GM12873 (cell line): ENCODE measurements around the gene IRF3.

Experiments used
- TF ChIP-seq, protein P1 (sequence below): IDR thresholded peaks from 2 replicates; pipeline ENCODE4 v1.5.1; 2012; ENCODE audit warnings: low read depth, mild to moderate bottlenecking, moderate library complexity, low read length, control low read depth; ENCODE audit not compliant: insufficient read depth; ENCODE audit errors: missing control alignments

IRF3 gene

DNA sequence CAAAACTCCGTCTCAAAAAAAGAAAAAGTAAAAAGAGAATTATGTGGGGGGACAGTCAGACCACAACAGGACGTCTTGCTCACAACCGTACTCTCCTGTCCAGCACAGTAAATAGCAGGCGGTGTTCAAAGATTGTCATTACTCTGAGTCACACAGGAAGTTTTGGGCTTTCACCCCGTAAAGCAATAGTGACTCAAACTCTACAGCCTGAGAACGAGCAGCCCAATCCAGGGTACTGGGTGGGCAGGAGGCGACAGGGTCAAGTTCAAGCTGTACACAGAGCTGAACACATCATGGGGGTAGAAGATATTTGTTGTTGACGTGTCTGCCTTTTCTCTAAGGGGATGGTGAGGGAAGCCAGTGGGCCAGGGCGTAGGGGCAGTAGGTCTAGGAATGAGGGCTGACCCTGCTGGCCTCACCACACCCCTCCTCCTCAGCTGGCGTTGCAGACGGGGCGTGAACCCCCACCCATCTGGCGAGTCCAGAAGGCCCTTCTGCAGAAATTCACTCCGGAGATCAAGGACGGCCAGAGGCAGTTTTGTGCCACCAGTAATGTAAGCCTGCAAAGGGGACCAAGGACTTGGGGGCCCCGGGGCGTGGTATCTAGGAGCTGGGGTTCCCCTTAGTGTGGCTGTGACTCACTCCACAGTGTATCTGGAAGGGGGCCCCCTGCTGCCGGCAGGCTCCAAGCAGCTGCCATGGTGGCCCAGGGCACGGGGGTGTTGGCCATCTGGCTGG, 51.4 kb downstream of the IRF3 start:
- TF ChIP-seq, protein P1, sequence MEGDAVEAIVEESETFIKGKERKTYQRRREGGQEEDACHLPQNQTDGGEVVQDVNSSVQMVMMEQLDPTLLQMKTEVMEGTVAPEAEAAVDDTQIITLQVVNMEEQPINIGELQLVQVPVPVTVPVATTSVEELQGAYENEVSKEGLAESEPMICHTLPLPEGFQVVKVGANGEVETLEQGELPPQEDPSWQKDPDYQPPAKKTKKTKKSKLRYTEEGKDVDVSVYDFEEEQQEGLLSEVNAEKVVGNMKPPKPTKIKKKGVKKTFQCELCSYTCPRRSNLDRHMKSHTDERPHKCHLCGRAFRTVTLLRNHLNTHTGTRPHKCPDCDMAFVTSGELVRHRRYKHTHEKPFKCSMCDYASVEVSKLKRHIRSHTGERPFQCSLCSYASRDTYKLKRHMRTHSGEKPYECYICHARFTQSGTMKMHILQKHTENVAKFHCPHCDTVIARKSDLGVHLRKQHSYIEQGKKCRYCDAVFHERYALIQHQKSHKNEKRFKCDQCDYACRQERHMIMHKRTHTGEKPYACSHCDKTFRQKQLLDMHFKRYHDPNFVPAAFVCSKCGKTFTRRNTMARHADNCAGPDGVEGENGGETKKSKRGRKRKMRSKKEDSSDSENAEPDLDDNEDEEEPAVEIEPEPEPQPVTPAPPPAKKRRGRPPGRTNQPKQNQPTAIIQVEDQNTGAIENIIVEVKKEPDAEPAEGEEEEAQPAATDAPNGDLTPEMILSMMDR, result no peak

DNA sequence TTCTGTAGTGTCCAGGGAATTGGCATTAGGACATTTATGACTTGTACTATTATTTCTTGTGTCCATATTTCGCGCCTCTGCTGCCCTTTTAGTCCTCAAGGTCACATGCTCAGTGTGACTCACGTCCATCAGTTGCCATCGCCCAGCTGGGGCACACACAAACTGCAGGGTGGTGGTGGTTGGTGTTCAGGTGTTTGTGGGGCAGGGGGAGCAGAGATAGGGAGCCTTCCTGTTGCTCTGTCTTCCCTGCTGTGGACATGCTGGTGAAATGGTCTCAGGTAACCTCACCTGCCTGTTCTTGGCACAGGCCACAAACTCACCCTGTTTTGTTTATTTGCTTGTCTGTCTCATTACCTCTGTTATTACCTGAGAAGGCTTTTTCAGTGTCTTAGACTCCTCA, 52.3 kb downstream of the IRF3 start:
- TF ChIP-seq, protein P1, result no peak
